H1 (cell line): ENCODE measurements around the gene SMOC2. TPM values are rescaled to one million over a fixed set of nuclear protein-coding genes. Genes with fewer than 3 reads are reported as not detected.

Experiments
- CTCF ChIA-PET: fragments of 300-600 bp; sonication (Branson Sonifier 250); formaldehyde crosslinking; loops from one replicate; lab custom pipeline; 2021; ENCODE audit not compliant: partially characterized antibody; lab: Charles Lee
- POLR2A ChIA-PET: fragments of 300-600 bp; sonication (Branson Sonifier 250); formaldehyde crosslinking; loops from one replicate; lab custom pipeline; 2021; ENCODE audit warnings: inconsistent platforms; ENCODE audit not compliant: partially characterized antibody; lab: Charles Lee
- DNase-seq, 2 experiments: peaks; one replicate each; pipeline versions ENCODE4 v3.0.0 to v3.0.0-alpha.2; 2010 to 2022; ENCODE audit warnings: low spot score in 2 of 2, low read depth in 1 of 2, mixed read lengths in 1 of 2
- FAIRE-seq: peaks from 2 replicates; lab custom pipeline; 2011; peaks lifted over from hg19 to GRCh38; lab: Jason Lieb, UNC
- H2AFZ ChIP-seq: 2 replicates; pipeline ENCODE4 v1.8.1; 2012; ENCODE audit warnings: low read length, inconsistent platforms
- H2AK5ac ChIP-seq: 2 replicates; pipeline ENCODE4 v1.6.1; 2013; ENCODE audit warnings: low read depth, low read length
- H2BK120ac ChIP-seq: replicated peaks from 2 replicates; pipeline ENCODE3; 2013; ENCODE audit warnings: low read depth, low read length, inconsistent platforms
- H2BK12ac ChIP-seq: 2 replicates; pipeline ENCODE4 v1.6.1; 2013; ENCODE audit warnings: low read depth, low read length
- H2BK15ac ChIP-seq: 2 replicates; pipeline ENCODE4 v1.6.1; 2013; ENCODE audit warnings: low read length
- H2BK20ac ChIP-seq: 2 replicates; pipeline ENCODE4 v1.6.1; 2013; ENCODE audit warnings: low read length
- H2BK5ac ChIP-seq: 2 replicates; pipeline ENCODE4 v1.6.1; 2013; ENCODE audit warnings: low read depth, low read length
- H3K14ac ChIP-seq: 2 replicates; pipeline ENCODE4 v1.6.1; 2013; ENCODE audit warnings: inconsistent platforms; ENCODE audit not compliant: insufficient read length
- H3K18ac ChIP-seq: 2 replicates; pipeline ENCODE4 v1.6.1; 2013; ENCODE audit warnings: low read length; ENCODE audit errors: extremely low read depth
- H3K23ac ChIP-seq: 2 replicates; pipeline ENCODE4 v1.6.1; 2013; ENCODE audit warnings: inconsistent platforms; ENCODE audit not compliant: insufficient read length
- H3K23me2 ChIP-seq: 2 replicates; pipeline ENCODE4 v1.6.1; 2013; ENCODE audit warnings: low read depth, low read length
- H3K27ac ChIP-seq: 2 replicates; pipeline ENCODE4 v1.6.1; 2011; ENCODE audit warnings: low read depth, low read length, inconsistent platforms
- H3K27me3 ChIP-seq, 4 experiments: replicated peaks in 1 of 4; 1 replicate in 1 of 4; 2 replicates in 3 of 4; pipeline versions ENCODE4 v1.6.1 to v1.8.1; 2011 to 2013; ENCODE audit warnings: low read length in 3 of 4, mild to moderate bottlenecking in 3 of 4, inconsistent platforms in 2 of 4, mixed read lengths in 2 of 4, moderate library complexity in 1 of 4; ENCODE audit not compliant: control insufficient read depth in 3 of 4, insufficient read depth in 3 of 4; ENCODE audit errors: extremely low read depth in 1 of 4
- H3K36me3 ChIP-seq, 4 experiments: 2 replicates each; pipeline versions ENCODE4 v1.6.1 to v1.8.1; 2011 to 2013; ENCODE audit warnings: mild to moderate bottlenecking in 4 of 4, low read length in 3 of 4, moderate library complexity in 2 of 4, control low read depth in 1 of 4, inconsistent platforms in 1 of 4; ENCODE audit not compliant: insufficient read depth in 4 of 4, control insufficient read depth in 2 of 4
- H3K4ac ChIP-seq: replicated peaks from 2 replicates; pipeline ENCODE3; 2013; ENCODE audit warnings: low read length, low read depth, mixed read lengths, inconsistent platforms; ENCODE audit not compliant: insufficient read length
- H3K4me1 ChIP-seq, 4 experiments: replicated peaks in 1 of 4; 1 replicate in 1 of 4; 2 replicates in 3 of 4; pipeline versions ENCODE4 v1.6.1 to v1.8.1; 2011 to 2013; ENCODE audit warnings: low read length in 3 of 4, inconsistent platforms in 2 of 4, mixed read lengths in 1 of 4; ENCODE audit not compliant: insufficient read depth in 4 of 4, control insufficient read depth in 3 of 4
- H3K4me2 ChIP-seq, 2 experiments: 2 replicates each; pipeline versions ENCODE4 v1.6.1 to v1.8.1; 2011 to 2013; ENCODE audit warnings: low read depth in 2 of 2, low read length in 2 of 2, control low read depth in 1 of 2, inconsistent platforms in 1 of 2, mild to moderate bottlenecking in 1 of 2; ENCODE audit not compliant: insufficient read depth in 1 of 2
- H3K4me3 ChIP-seq, 4 experiments: fragments of 200-600, 300-600 bp in 1 of 4; sonication (generic), shearing (Covaris generic), sonication (Bioruptor Twin) in 1 of 4; 2 replicates each; pipeline versions ENCODE4 v1.5.1 to v1.8.1; 2011 to 2016; ENCODE audit warnings: low read length in 4 of 4, low read depth in 3 of 4, control low read depth in 2 of 4, inconsistent platforms in 2 of 4, mild to moderate bottlenecking in 2 of 4, mixed read lengths in 1 of 4, moderate library complexity in 1 of 4; ENCODE audit not compliant: insufficient read depth in 2 of 4; ENCODE audit errors: extremely low read depth in 1 of 4
- H3K56ac ChIP-seq: replicated peaks from 2 replicates; pipeline ENCODE3; 2013; ENCODE audit warnings: low read depth, mild to moderate bottlenecking, mixed read lengths, low read length, inconsistent platforms; ENCODE audit not compliant: insufficient read length
- H3K79me1 ChIP-seq: 2 replicates; pipeline ENCODE4 v1.6.1; 2013; ENCODE audit warnings: low read depth, low read length, control low read depth
- H3K79me2 ChIP-seq, 2 experiments: 2 replicates each; pipeline versions ENCODE4 v1.6.1 to v1.8.1; 2012 to 2013; ENCODE audit warnings: low read length in 2 of 2, mild to moderate bottlenecking in 2 of 2, inconsistent platforms in 1 of 2; ENCODE audit not compliant: insufficient read depth in 2 of 2, control insufficient read depth in 1 of 2
- H3K9ac ChIP-seq, 4 experiments: replicated peaks in 1 of 4; 1 replicate in 1 of 4; 2 replicates in 3 of 4; pipeline versions ENCODE4 v1.6.1 to v1.8.1; 2011 to 2013; ENCODE audit warnings: low read depth in 3 of 4, low read length in 3 of 4, control low read depth in 2 of 4, mild to moderate bottlenecking in 2 of 4, moderate library complexity in 2 of 4, inconsistent platforms in 1 of 4; ENCODE audit errors: extremely low read depth in 1 of 4
- H3K9me3 ChIP-seq, 2 experiments: 2 replicates each; pipeline versions ENCODE4 v1.6.1 to v1.8.1; 2012 to 2013; ENCODE audit warnings: mild to moderate bottlenecking in 2 of 2, moderate library complexity in 2 of 2, control low read depth in 1 of 2, inconsistent platforms in 1 of 2, low read depth in 1 of 2, low read length in 1 of 2, mixed read lengths in 1 of 2; ENCODE audit not compliant: insufficient read depth in 2 of 2
- H4K20me1 ChIP-seq, 2 experiments: replicated peaks in 1 of 2; 2 replicates each; pipeline versions ENCODE3 to v1.8.1; 2011 to 2013; ENCODE audit warnings: inconsistent platforms in 2 of 2, low read length in 2 of 2, mild to moderate bottlenecking in 1 of 2; ENCODE audit not compliant: insufficient read depth in 2 of 2, control insufficient read depth in 1 of 2
- H4K5ac ChIP-seq: 2 replicates; pipeline ENCODE4 v1.6.1; 2013; ENCODE audit warnings: low read length, low read depth, mixed read lengths, inconsistent platforms; ENCODE audit not compliant: insufficient read length
- H4K8ac ChIP-seq: 2 replicates; pipeline ENCODE4 v1.8.0; 2013; ENCODE audit warnings: mild to moderate bottlenecking, moderate library complexity, low read length, inconsistent platforms; ENCODE audit not compliant: insufficient read depth; ENCODE audit errors: extremely low read depth
- H4K91ac ChIP-seq: replicated peaks from 2 replicates; pipeline ENCODE3; 2013; ENCODE audit warnings: low read length, mixed read lengths, inconsistent platforms; ENCODE audit not compliant: insufficient read length
- BCL11A ChIP-seq, 2 experiments: IDR thresholded peaks; one replicate each; pipeline ENCODE4 v1.6.1; 2011; ENCODE audit warnings: low read depth in 2 of 2, low read length in 2 of 2, mild to moderate bottlenecking in 2 of 2
- CBX5 ChIP-seq: fragments of 300-800, 300-1000 bp; sonication (generic); IDR thresholded peaks from 2 replicates; pipeline ENCODE4 v1.7.1; 2016; ENCODE audit warnings: antibody characterized with exemption, low read length, low read depth
- CEBPB ChIP-seq: IDR thresholded peaks from 2 replicates; pipeline ENCODE4 v1.6.1; 2012; ENCODE audit warnings: low read depth, low read length
- CTBP2 ChIP-seq: IDR thresholded peaks from 2 replicates; pipeline ENCODE4 v1.7.0; 2011; ENCODE audit warnings: borderline replicate concordance, mild to moderate bottlenecking, moderate library complexity, mixed read lengths, low read length; ENCODE audit not compliant: insufficient read depth, insufficient read length
- EGR1 ChIP-seq: IDR thresholded peaks from 2 replicates; pipeline ENCODE4 v1.6.1; 2011; ENCODE audit warnings: low read depth, low read length, borderline replicate concordance
- KDM1A ChIP-seq: fragments of 200-600, 300-600 bp; sonication (generic); IDR thresholded peaks from 2 replicates; pipeline ENCODE4 v1.7.1; 2016; ENCODE audit warnings: mild to moderate bottlenecking, low read length, borderline replicate concordance
- PHF8 ChIP-seq: fragments of 200-600 bp; sonication (generic); conservative IDR thresholded peaks from 2 replicates; pipeline ENCODE4 v1.7.1; 2012; ENCODE audit warnings: low read depth, mild to moderate bottlenecking, inconsistent platforms, low read length, moderate library complexity
- SIX5 ChIP-seq: IDR thresholded peaks from 2 replicates; pipeline ENCODE4 v1.6.1; 2011; ENCODE audit warnings: mild to moderate bottlenecking, low read depth, low read length
- SP2 ChIP-seq: IDR thresholded peaks from 2 replicates; pipeline ENCODE4 v1.6.1; 2012; ENCODE audit warnings: mild to moderate bottlenecking, low read length, inconsistent platforms
- TBP ChIP-seq: IDR thresholded peaks from 2 replicates; pipeline ENCODE4 v1.6.1; 2011; ENCODE audit warnings: low read depth, low read length, improper control_type of control experiment
- TEAD4 ChIP-seq: IDR thresholded peaks from 2 replicates; pipeline ENCODE4 v1.6.1; 2012; ENCODE audit warnings: low read depth, low read length, inconsistent platforms, mixed read lengths
- USF2 ChIP-seq: IDR thresholded peaks from 2 replicates; pipeline ENCODE4 v1.6.1; 2011; ENCODE audit warnings: low read length, improper control_type of control experiment
- WGBS, 2 experiments: shearing (Covaris generic) in 1 of 2; methylation state at CpG; one replicate each; pipeline versions ENCODE4 v1.1.6 to v1.1.7; 2013 to 2015; ENCODE audit warnings: low lambda C conversion rate in 2 of 2, mixed read lengths in 2 of 2, inconsistent platforms in 1 of 2, low coverage in 1 of 2, missing lambda C conversion rate in 1 of 2; ENCODE audit not compliant: insufficient replicate concordance in 2 of 2, insufficient coverage in 1 of 2, insufficient read length in 1 of 2; ENCODE audit errors: extremely low coverage in 1 of 2, missing lambda C conversion rate in 1 of 2; 5-methylcytosine and 5-hydroxymethylcytosine counted together
- polyA plus RNA-seq, 7 experiments: library from polyadenylated mRNA; depleted of rRNA in 3 of 7; stranded (reverse) in 5 of 7; unstranded in 2 of 7; fragments of >200 nt in 5 of 7; fragments of 200-250 nt in 2 of 7; gene quantifications; 1 replicate in 5 of 7; 2 replicates in 1 of 7; 4 replicates in 1 of 7; pipeline versions ENCODE4 v1.2.1 to v1.2.3, GENCODE V29; 2011 to 2013; ENCODE audit warnings: missing spikeins in 2 of 7, mixed read lengths in 2 of 7
- total RNA-seq: library from RNA; stranded (reverse); fragmentation: NEBNext Ultra II Directional; extraction: Animal tissue kit (Norgen Biotek cat#: 25700); gene quantifications from 2 replicates; pipeline ENCODE4 v1.2.1, GENCODE V29; 2021

The SMOC2 gene
- total and polyA plus RNA-seq, 2 of the 8 experiments (the other 6 are each of a cell fraction or from before 2014, with no cell fraction given) = 7.7 to 8.5 TPM

- Histone ChIP-seq H4K5ac (no peak overlapping the region), H3K9me3 (no peaks in the 10 kb centered on the region), H3K79me2 (no peaks in the 10 kb centered on the region), H3K79me1 (no peaks in the 10 kb centered on the region), H4K8ac (peak overlapping the region; percentile 35; the same call in 1 of the 2 replicates), H3K14ac (no peak overlapping the region), H2BK15ac (no peak overlapping the region; the same call in 1 of the 2 replicates), H3K23ac (no peak overlapping the region), H3K4ac (no peak overlapping the region), H3K56ac (no peak overlapping the region), H2AFZ (no peak overlapping the region), H3K4me2 (no peak overlapping the region), H2BK120ac (no peak overlapping the region), H2BK20ac (no peak overlapping the region), H2BK12ac (no peak overlapping the region), H3K27me3 (no peaks in the 10 kb centered on the region), H3K9ac (no peak overlapping the region), H3K4me1 (peaks cover 0 to 13% (median 1%) of the 10 kb centered on the region in 4 experiments; a peak in 2 of 7 replicates), H4K91ac (no peak overlapping the region), H3K4me3 (no peak overlapping the region), H2AK5ac (no peak overlapping the region), H3K36me3 (no peaks in the 10 kb centered on the region), H3K18ac (no peak overlapping the region), H3K23me2 (no peaks in the 10 kb centered on the region), H2BK5ac (no peak overlapping the region), H3K27ac (no peak overlapping the region), H4K20me1 (no peaks in the 10 kb centered on the region)
- ChIA-PET POLR2A (no interaction called here), CTCF (interaction anchor here (0.8 kb wide), 1 partner anchor 294 kb away, joined by 3 read pairs; no protein-coding TSS in a partner anchor)
- DNase-seq (no peak), FAIRE-seq (no peak)
- WGBS, 2 experiments = 96% methylated on average over 23 of the region's 23 CpGs; no CpG with 5 or more reads in 1 of the 2 experiments
- TF ChIP-seq TEAD4 (no peak), SIX5 (no peak), CEBPB (no peak), BCL11A (IDR thresholded peaks at IDR 0.05; ENCODE audit: low read depth in 2 of 2, low read length in 2 of 2) (no peak), EGR1 (no peak), PHF8 (no peak), SP2 (no peak), CBX5 (no peak), USF2 (no peak), CTBP2 (no peak), KDM1A (no peak), TBP (no peak)
Measured at GRCh38 chr6:168393126-168393870, 47.7 kb upstream of the SMOC2 start.
